Measurements from ENCODE around the gene ETV5.

ETV5 gene

DNA sequence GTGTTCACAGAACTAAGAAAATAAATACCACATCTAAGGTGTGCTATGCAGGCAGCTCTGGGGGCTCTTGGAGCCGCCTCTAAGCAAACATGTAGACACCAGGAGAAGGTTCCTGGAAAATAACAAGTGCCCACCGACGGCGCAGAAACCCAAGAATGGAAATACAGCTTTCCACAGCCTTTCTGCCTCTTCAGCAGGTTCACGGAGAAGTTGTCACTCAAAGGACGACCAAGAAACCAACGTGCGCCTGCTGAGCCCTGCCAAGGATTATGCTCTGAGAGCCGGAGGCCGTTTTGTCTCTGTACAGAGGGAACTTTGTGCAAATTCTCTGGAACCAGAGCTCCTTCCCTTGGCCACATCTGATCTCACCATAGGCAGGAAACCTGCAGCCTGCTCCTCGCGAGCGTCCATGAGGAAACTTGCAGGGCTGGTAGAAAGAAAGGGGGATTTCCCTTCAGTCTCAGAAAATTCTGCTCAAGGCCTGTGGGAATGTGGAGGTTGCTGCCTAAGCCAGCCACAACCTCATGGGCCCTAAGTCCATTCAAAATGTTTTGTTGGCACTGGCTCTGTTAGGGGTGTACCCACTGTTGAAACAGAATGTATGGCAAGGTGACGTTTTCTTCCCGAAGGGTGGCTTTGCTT is 40.6 kb upstream of the ETV5 start:
- TF ChIP-seq, protein P1, sequence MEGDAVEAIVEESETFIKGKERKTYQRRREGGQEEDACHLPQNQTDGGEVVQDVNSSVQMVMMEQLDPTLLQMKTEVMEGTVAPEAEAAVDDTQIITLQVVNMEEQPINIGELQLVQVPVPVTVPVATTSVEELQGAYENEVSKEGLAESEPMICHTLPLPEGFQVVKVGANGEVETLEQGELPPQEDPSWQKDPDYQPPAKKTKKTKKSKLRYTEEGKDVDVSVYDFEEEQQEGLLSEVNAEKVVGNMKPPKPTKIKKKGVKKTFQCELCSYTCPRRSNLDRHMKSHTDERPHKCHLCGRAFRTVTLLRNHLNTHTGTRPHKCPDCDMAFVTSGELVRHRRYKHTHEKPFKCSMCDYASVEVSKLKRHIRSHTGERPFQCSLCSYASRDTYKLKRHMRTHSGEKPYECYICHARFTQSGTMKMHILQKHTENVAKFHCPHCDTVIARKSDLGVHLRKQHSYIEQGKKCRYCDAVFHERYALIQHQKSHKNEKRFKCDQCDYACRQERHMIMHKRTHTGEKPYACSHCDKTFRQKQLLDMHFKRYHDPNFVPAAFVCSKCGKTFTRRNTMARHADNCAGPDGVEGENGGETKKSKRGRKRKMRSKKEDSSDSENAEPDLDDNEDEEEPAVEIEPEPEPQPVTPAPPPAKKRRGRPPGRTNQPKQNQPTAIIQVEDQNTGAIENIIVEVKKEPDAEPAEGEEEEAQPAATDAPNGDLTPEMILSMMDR (conservative IDR thresholded peaks at IDR 0.05; ENCODE audit: low read depth, low read length): no peak
- no peak for DNase-seq (ENCODE audit: low read depth)
- no peak overlapping the region for H3K4me3 ChIP-seq (ENCODE audit: low read depth, low read length)

DNA sequence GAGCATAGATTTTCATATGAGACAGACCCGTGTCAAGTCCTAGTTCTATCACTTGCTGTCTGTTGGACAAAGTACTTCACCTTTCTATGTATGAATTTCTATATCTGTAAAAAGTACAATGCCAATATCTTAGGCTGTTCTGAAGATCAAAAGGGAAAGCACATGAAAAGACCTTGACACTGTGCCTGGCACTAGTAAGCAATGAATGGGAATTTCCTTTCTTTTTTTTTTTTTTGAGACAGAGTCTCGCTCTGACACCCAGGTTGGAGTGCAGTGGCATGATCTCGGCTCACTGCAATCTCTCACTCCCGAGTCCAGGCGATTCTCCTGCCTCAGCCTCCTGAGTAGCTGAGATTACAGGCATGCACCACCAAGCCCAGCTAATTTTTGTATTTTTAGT is 35.4 kb upstream of the ETV5 start:
- no peak for DNase-seq (ENCODE audit: low read depth)
- no peak overlapping the region for H3K4me3 ChIP-seq (ENCODE audit: low read depth, low read length)
- TF ChIP-seq, protein P1 (conservative IDR thresholded peaks at IDR 0.05; ENCODE audit: low read depth, low read length): no peak

DNA sequence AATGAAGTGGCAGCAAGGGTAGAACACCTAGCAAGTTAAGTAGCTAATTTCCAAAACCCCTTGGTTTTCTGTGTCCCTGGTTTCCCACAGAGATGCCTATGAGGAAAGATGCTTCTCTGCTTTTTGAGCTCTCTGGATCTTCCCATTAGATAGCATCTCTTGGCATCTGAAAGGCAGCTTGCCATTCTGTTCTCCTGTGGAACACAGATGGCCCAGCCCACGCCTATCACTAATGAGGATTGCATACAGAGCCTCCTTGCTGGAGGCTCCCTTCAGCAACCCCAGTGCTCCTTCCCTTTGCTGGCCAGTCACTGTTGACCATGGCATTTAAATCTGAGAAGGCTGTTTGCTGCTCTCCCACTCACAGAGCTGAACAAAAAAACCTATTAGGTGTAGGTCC is 34.4 kb upstream of the ETV5 start:
- TF ChIP-seq, protein P1 (conservative IDR thresholded peaks at IDR 0.05; ENCODE audit: low read depth, low read length): no peak
- no peak overlapping the region for H3K4me3 ChIP-seq (ENCODE audit: low read depth, low read length)
- no peak for DNase-seq (ENCODE audit: low read depth)

DNA sequence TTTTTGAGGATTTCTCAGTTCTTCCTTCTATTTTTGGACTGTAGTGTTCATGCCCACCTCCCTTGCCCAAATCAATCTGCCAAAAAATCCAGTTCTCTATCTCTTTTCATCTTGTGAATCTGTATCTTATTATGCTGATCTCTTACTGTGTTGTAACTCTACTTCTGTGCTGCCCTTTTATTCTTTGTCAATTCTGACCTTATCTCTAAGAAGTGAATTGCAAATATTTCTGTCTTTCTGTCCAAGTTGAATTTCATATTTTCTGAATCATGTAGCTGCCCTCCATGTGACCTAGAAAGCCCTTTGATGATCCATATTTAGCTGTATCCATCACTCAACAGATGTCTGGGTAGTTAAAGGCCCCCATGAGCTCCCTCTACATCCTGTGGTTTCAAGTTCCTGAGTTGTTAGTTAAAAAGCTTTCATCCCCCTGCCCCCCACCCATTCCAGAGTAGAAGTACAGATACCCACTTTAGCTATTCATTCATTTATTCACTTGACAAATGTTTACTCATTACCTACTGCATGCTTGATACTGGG is 33.6 kb upstream of the ETV5 start:
- TF ChIP-seq, protein P1 (conservative IDR thresholded peaks at IDR 0.05; ENCODE audit: low read depth, low read length): no peak
- DNase-seq (ENCODE audit: low read depth): peak; percentile 36
- H3K4me3 ChIP-seq (ENCODE audit: low read depth, low read length): no peak overlapping the region

DNA sequence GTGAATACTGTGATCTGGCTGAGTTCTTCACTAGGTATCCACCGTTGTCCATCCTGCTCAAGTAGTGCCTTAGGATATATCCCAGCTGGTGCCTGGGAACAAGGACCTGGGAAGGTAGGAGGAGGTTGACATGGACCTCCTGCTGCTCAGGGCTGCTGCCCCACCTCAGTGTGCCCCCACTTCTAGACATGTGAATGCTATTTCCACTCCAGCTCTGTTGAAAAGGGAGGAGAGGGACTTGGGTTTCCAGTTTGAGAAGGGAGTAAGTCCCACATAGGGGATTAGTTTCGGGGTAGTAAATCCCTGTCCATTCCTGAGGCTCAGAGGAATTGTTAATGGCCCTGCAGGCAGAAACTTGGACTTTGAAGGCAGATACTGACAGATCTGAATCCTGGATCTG is 32.9 kb upstream of the ETV5 start:
- no peak overlapping the region for H3K4me3 ChIP-seq (ENCODE audit: low read depth, low read length)
- TF ChIP-seq, protein P1 (conservative IDR thresholded peaks at IDR 0.05; ENCODE audit: low read depth, low read length): no peak
- DNase-seq (ENCODE audit: low read depth): no peak

DNA sequence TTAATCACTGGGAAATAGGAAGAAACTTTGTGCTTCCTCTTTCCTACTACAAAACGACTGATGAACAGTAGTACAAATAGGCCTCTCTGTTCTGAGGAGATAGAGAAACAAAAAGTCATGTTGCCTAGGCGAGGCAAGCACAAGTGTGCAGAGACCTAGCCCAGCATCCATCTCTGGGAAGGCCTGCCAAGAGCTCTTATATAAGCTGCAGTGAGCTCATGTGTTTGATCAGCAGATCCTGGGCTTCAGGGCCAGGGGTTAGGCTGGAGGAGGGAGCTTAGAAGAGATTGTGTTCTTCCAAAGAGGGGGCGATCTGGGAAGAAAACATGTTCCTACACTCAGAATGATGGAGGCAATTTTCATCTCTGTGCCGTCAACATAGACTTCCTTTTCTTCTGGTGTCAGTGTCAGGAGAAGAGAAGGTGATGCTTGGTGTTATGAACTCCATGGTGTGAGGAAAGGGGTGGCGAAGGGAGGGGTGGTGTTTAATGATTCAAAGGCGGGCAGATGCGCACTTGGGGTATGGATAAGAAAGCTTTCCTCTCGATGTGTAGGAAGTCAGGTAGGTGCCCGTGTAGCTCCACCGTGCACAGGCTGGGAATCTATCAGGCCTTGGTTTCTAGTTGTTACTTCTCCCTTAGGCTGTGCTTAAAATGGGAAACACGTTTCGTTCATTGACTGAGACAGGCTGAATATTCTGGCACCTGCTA is 29.5 kb upstream of the ETV5 start:
- peak; percentile 5 for DNase-seq (ENCODE audit: low read depth)
- TF ChIP-seq, protein P1 (conservative IDR thresholded peaks at IDR 0.05; ENCODE audit: low read depth, low read length): no peak
- no peak overlapping the region for H3K4me3 ChIP-seq (ENCODE audit: low read depth, low read length)
